OCI-LY1 (cell line): Measurements from ENCODE around the gene MCF2L2.

Experiments
- H2AFZ ChIP-seq: fragments of 200-600 bp; sonication (generic), shearing (Covaris generic); 2 replicates; pipeline ENCODE4 v1.6.0; 2014; ENCODE audit warnings: antibody characterized with exemption, mild to moderate bottlenecking, low read length
- H3F3A ChIP-seq: fragments of 200-600 bp; sonication (generic), shearing (Covaris generic); 2 replicates; pipeline ENCODE4 v1.6.0; 2014; ENCODE audit warnings: mild to moderate bottlenecking, antibody characterized with exemption, low read length, moderate library complexity; ENCODE audit not compliant: insufficient read depth
- H3K27ac ChIP-seq: fragments of 200-600 bp; sonication (generic); 2 replicates; pipeline ENCODE4 v1.5.1; 2014; ENCODE audit warnings: low read length, mixed run types, mild to moderate bottlenecking, low read depth; ENCODE audit not compliant: poor library complexity, severe bottlenecking
- H3K27me3 ChIP-seq: fragments of 200-600 bp; sonication (generic); 2 replicates; pipeline ENCODE4 v1.6.0; 2014; ENCODE audit warnings: antibody characterized with exemption, mild to moderate bottlenecking, low read length, moderate library complexity; ENCODE audit not compliant: insufficient read depth
- H3K36me3 ChIP-seq: fragments of 200-600 bp; sonication (generic); 2 replicates; pipeline ENCODE4 v1.6.1; 2014; ENCODE audit warnings: mild to moderate bottlenecking, antibody characterized with exemption, low read length, moderate library complexity, mixed read lengths; ENCODE audit not compliant: insufficient read depth
- H3K4me1 ChIP-seq: fragments of 200-600 bp; sonication (generic); 2 replicates; pipeline ENCODE4 v1.5.1; 2014; ENCODE audit warnings: mild to moderate bottlenecking, low read length, moderate library complexity; ENCODE audit not compliant: insufficient read depth, severe bottlenecking
- H3K4me2 ChIP-seq: fragments of 200-600 bp; sonication (generic), shearing (Covaris generic); 2 replicates; pipeline ENCODE4 v1.6.1; 2014; ENCODE audit warnings: low read length
- H3K4me3 ChIP-seq: fragments of 200-600 bp; sonication (generic); 2 replicates; pipeline ENCODE4 v1.5.1; 2014; ENCODE audit warnings: low read length, low read depth, mild to moderate bottlenecking, mixed read lengths; ENCODE audit not compliant: poor library complexity, severe bottlenecking
- H3K79me2 ChIP-seq: fragments of 200-600 bp; shearing (Covaris generic); 2 replicates; pipeline ENCODE4 v1.6.1; 2016; ENCODE audit warnings: mixed run types, low read length, mixed read lengths; ENCODE audit not compliant: insufficient read depth
- H3K9ac ChIP-seq: fragments of 200-600 bp; sonication (generic), shearing (Covaris generic); 2 replicates; pipeline ENCODE4 v1.6.1; 2014; ENCODE audit warnings: mild to moderate bottlenecking, low read length, mixed read lengths
- H3K9me2 ChIP-seq: fragments of 200-600 bp; sonication (generic), shearing (Covaris generic); 2 replicates; pipeline ENCODE4 v1.6.1; 2014; ENCODE audit warnings: low read depth, mild to moderate bottlenecking, low read length, mixed read lengths
- H3K9me3 ChIP-seq: fragments of 200-600 bp; shearing (Covaris generic); 2 replicates; pipeline ENCODE4 v1.6.1; 2014; ENCODE audit warnings: low read length, mixed read lengths
- H4K20me1 ChIP-seq: fragments of 200-600 bp; sonication (generic), shearing (Covaris generic); 2 replicates; pipeline ENCODE4 v1.6.0; 2016; ENCODE audit warnings: mild to moderate bottlenecking, low read length; ENCODE audit not compliant: insufficient read depth
- CTCF ChIP-seq: fragments of 200-600 bp; sonication (generic), shearing (Covaris generic); IDR thresholded peaks from 2 replicates; pipeline ENCODE4 v1.5.1; 2017; ENCODE audit warnings: mild to moderate bottlenecking, antibody characterized with exemption, low read length, moderate library complexity, mixed read lengths
- EZH2 ChIP-seq: fragments of 200-600 bp; sonication (generic), shearing (Covaris generic); IDR thresholded peaks from 2 replicates; pipeline ENCODE4 v1.8.0; 2017; ENCODE audit warnings: borderline replicate concordance, mixed run types, mild to moderate bottlenecking, antibody characterized with exemption, low read length, moderate library complexity, mixed read lengths

Gene MCF2L2

GRCh38 chr3:183296944-183297343, 131.5 kb downstream of the MCF2L2 start:
- H3K79me2 ChIP-seq, result no peaks in the 10 kb centered on the region
- H3K36me3 ChIP-seq, result no peaks in the 10 kb centered on the region
- TF ChIP-seq CTCF, result no peak
- no peak for TF ChIP-seq EZH2
- H3K4me1 ChIP-seq, result no peaks in the 10 kb centered on the region
- H3K4me3 ChIP-seq, result no peak overlapping the region
- no peaks in the 10 kb centered on the region for H3K27me3 ChIP-seq
- H3F3A ChIP-seq, result no peaks in the 10 kb centered on the region
- no peak overlapping the region for H3K4me2 ChIP-seq
- H3K9ac ChIP-seq, result no peak overlapping the region
- no peaks in the 10 kb centered on the region for H3K9me3 ChIP-seq
- no peaks in the 10 kb centered on the region for H3K9me2 ChIP-seq
- no peak overlapping the region for H3K27ac ChIP-seq
- no peak overlapping the region for H2AFZ ChIP-seq
- no peaks in the 10 kb centered on the region for H4K20me1 ChIP-seq

- no peak overlapping the region for H3K4me3 ChIP-seq
- no peak overlapping the region for H3K4me2 ChIP-seq
- H3K9me3 ChIP-seq, result no peaks in the 10 kb centered on the region
- no peaks in the 10 kb centered on the region for H3K79me2 ChIP-seq
- H2AFZ ChIP-seq, result no peak overlapping the region
- no peaks in the 10 kb centered on the region for H4K20me1 ChIP-seq
- no peaks in the 10 kb centered on the region for H3K36me3 ChIP-seq
- H3K4me1 ChIP-seq, result no peaks in the 10 kb centered on the region
- H3K9ac ChIP-seq, result no peak overlapping the region
- no peak overlapping the region for H3K27ac ChIP-seq
- no peaks in the 10 kb centered on the region for H3K27me3 ChIP-seq
- no peaks in the 10 kb centered on the region for H3F3A ChIP-seq
- no peaks in the 10 kb centered on the region for H3K9me2 ChIP-seq
- TF ChIP-seq CTCF (no peak), EZH2 (no peak)
These were observed 133.2 kb downstream of the MCF2L2 start for GRCh38 chr3:183295211-183295610.

GRCh38 chr3:183293966-183294365, 134.5 kb downstream of the MCF2L2 start:
- H3K4me3 ChIP-seq, result no peak overlapping the region
- no peaks in the 10 kb centered on the region for H3K9me2 ChIP-seq
- H3K27ac ChIP-seq, result no peak overlapping the region
- no peaks in the 10 kb centered on the region for H4K20me1 ChIP-seq
- H3K27me3 ChIP-seq, result no peaks in the 10 kb centered on the region
- H3K4me2 ChIP-seq, result no peak overlapping the region
- H3K79me2 ChIP-seq, result no peaks in the 10 kb centered on the region
- no peaks in the 10 kb centered on the region for H3K9me3 ChIP-seq
- no peaks in the 10 kb centered on the region for H3K36me3 ChIP-seq
- no peaks in the 10 kb centered on the region for H3K4me1 ChIP-seq
- no peak overlapping the region for H3K9ac ChIP-seq
- TF ChIP-seq EZH2 (no peak), CTCF (no peak)
- H2AFZ ChIP-seq, result no peak overlapping the region
- H3F3A ChIP-seq, result no peaks in the 10 kb centered on the region
